ENCODE data around the gene SENP1. TPM values are rescaled to one million over a fixed set of nuclear protein-coding genes. Genes with fewer than 3 reads are reported as not detected.

The SENP1 gene
- total RNA-seq, 4 donors from 2014 or later, result 14.3 to 19.4 (median 17.3) TPM

- DNase-seq (ENCODE audit: low spot score in 2 of 2), result peak in 1 of 2 donors; percentile 88
Observed at GRCh38 chr12:48001505-48002413, 104.1 kb downstream of the SENP1 start.

DNA sequence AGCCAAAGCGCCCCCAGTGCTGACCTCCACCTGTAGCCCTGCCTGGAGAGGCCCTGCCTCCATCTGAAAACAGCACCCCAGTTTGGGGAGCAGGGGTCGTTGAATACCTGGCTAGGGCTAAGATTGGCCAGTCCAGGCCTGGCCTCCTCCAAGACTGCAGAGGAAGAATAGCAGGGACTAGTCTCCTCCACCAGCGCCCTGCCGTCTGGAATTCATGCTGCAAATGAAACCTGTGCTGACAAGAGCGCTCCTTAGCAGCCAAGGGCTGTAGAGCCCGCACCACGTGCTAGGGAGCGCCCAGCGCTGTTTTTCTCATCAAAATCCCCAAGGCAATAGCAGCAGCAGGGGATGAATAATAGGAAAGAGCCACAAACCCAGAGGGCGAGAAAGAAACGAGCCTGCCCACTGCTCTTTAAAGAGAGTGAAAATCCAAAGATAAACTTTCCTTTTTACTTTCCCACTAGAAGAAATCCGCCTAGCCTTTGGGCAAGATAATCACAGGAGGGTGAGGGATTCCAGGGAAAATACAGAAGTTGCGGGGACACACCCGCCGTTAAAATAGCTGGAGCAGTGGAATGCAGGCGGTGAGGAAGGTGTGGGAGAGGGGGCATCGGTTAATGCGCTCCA lies 104.9 kb downstream of the SENP1 start:
- WGBS, 2 donors, result 8 to 10% methylated on average over 18 of the region's 18 CpGs
- intact Hi-C loops (cut with DNase I; ENCODE audit: low total_unique reads), result no loop called here
- TF ChIP-seq POLR2A (IDR thresholded peaks at IDR 0.05) (no peak), CTCF (IDR thresholded peaks at IDR 0.05) (no peak)
- H3K4me3 ChIP-seq (ENCODE audit: low read depth, poor library complexity, severe bottlenecking), result no peak overlapping the region
- peak; percentile 32 to 87 for DNase-seq (ENCODE audit: low spot score in 2 of 2)

More at GRCh38 chr12:48001505-48002413, 104.1 kb downstream of the SENP1 start:
- WGBS, 2 donors, result 1% methylated on average over 48 to 57 of the region's 57 CpGs
- intact Hi-C loops (cut with DNase I; ENCODE audit: low total_unique reads), result no loop called here
- H3K4me3 ChIP-seq (ENCODE audit: low read depth, poor library complexity, severe bottlenecking), result peak overlapping the region; percentile 11
- TF ChIP-seq CTCF (IDR thresholded peaks at IDR 0.05) (no peak), POLR2A (IDR thresholded peaks at IDR 0.05) (no peak)

GRCh38 chr12:47999816-48000215 lies 106.1 kb downstream of the SENP1 start:
- WGBS, 2 donors, result 64 to 71% methylated on average over 9 of the region's 9 CpGs
- TF ChIP-seq POLR2A (IDR thresholded peaks at IDR 0.05) (no peak), CTCF (IDR thresholded peaks at IDR 0.05) (no peak)

GRCh38 chr12:47997321-47997720 lies 108.6 kb downstream of the SENP1 start:
- TF ChIP-seq POLR2A (IDR thresholded peaks at IDR 0.05) (no peak), CTCF (IDR thresholded peaks at IDR 0.05) (no peak)
- H3K4me3 ChIP-seq (ENCODE audit: low read depth, poor library complexity, severe bottlenecking), result no peak overlapping the region
- intact Hi-C loops (cut with DNase I; ENCODE audit: low total_unique reads), result no loop called here
- WGBS, 2 donors, result 68 to 77% methylated on average over 3 of the region's 3 CpGs
- DNase-seq (ENCODE audit: low spot score in 2 of 2), result no peak

More at GRCh38 chr12:47999816-48000215, 106.1 kb downstream of the SENP1 start:
- peak in 1 of 2 donors; percentile 74 for DNase-seq (ENCODE audit: low spot score in 2 of 2)
- no peak overlapping the region for H3K4me3 ChIP-seq (ENCODE audit: low read depth, poor library complexity, severe bottlenecking)
- intact Hi-C loops (cut with DNase I; ENCODE audit: low total_unique reads), result no loop called here

DNA sequence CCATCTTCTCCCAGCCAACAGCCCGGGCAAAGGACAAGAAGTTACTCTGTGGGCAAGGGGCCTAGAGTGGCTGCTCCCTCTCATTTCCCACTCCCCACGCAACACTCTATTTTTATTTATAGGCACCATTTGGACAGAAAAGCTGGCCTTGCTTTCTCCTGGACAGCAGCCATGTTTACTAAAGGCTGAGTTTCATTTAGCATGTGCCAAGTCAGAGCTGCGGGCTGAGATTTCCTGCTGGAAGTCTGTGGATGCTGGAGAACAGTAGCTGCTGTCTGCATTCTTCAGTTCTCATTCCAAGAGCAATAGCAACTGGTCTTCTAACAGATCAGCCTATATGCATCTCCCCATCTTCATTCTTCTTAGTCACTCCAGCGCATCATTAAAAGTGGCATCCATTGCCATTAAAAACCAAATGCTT lies 109.9 kb downstream of the SENP1 start:
- no peak overlapping the region for H3K4me3 ChIP-seq (ENCODE audit: low read depth, poor library complexity, severe bottlenecking)
- intact Hi-C loops (cut with DNase I; ENCODE audit: low total_unique reads), result no loop called here
- no peak for DNase-seq (ENCODE audit: low spot score in 2 of 2)
- TF ChIP-seq CTCF (IDR thresholded peaks at IDR 0.05), result no peak
- no peak for TF ChIP-seq POLR2A (IDR thresholded peaks at IDR 0.05)
- WGBS, 2 donors, result 50 to 69% methylated on average over 4 of the region's 4 CpGs
